GM12878 (cell line): ENCODE data around the gene PCIF1. TPM values are rescaled to one million over a fixed set of nuclear protein-coding genes. Genes with fewer than 3 reads are reported as not detected.
A peak's percentile ranks its signal among the peaks of the same experiment; 100 is the strongest.

Experiments used
- BHLHE40 ChIP-seq, 2 experiments: fragments of 450-650 bp in 1 of 2; IDR thresholded peaks; 2 replicates each; pipeline ENCODE4 v1.6.1; 2011 to 2017; ENCODE audit warnings: low read depth in 2 of 2, borderline replicate concordance in 1 of 2, improper control_type of control experiment in 1 of 2, low read length in 1 of 2, mild to moderate bottlenecking in 1 of 2
- CBX3 ChIP-seq: fragments of 200-600 bp; sonication (generic); IDR thresholded peaks from 2 replicates; pipeline ENCODE4 v1.6.1; 2016; ENCODE audit warnings: low read depth, borderline replicate concordance
- DPF2 ChIP-seq: fragments of 450-650 bp; IDR thresholded peaks from 2 replicates; pipeline ENCODE4 v1.6.1; 2017; ENCODE audit warnings: mild to moderate bottlenecking
- EED ChIP-seq: sonication (generic); IDR thresholded peaks from 2 replicates; pipeline ENCODE4 v1.6.1; 2016; ENCODE audit warnings: antibody characterized with exemption, low read depth
- FOXK2 ChIP-seq: fragments of 450-650 bp; IDR thresholded peaks from 2 replicates; pipeline ENCODE4 v1.6.1; 2017; ENCODE audit warnings: mild to moderate bottlenecking, moderate library complexity
- GABPA ChIP-seq: IDR thresholded peaks from 2 replicates; pipeline ENCODE4 v1.6.1; 2014; ENCODE audit warnings: antibody characterized with exemption, low read depth, mild to moderate bottlenecking, inconsistent platforms
- IRF4 ChIP-seq: IDR thresholded peaks from 2 replicates; pipeline ENCODE4 v1.6.1; 2011; ENCODE audit warnings: low read depth, low read length
- JUNB ChIP-seq: IDR thresholded peaks from 2 replicates; pipeline ENCODE4 v1.6.1; 2016; ENCODE audit warnings: antibody characterized with exemption, mild to moderate bottlenecking
- JUND ChIP-seq: IDR thresholded peaks from 2 replicates; pipeline ENCODE4 v1.6.1; 2012; ENCODE audit warnings: low read depth, mild to moderate bottlenecking, low read length, improper control_type of control experiment, moderate library complexity
- MYB ChIP-seq: fragments of 150-350 bp; IDR thresholded peaks from 2 replicates; pipeline ENCODE4 v1.6.1; 2014; ENCODE audit warnings: mild to moderate bottlenecking, low read depth, low read length, borderline replicate concordance
- NKRF ChIP-seq: fragments of 450-650 bp; conservative IDR thresholded peaks from 2 replicates; pipeline ENCODE4 v1.6.1; 2017; ENCODE audit warnings: mild to moderate bottlenecking, moderate library complexity
- PAX8 ChIP-seq: fragments of 450-650 bp; IDR thresholded peaks from 2 replicates; pipeline ENCODE4 v1.6.1; 2017; ENCODE audit warnings: mild to moderate bottlenecking, moderate library complexity
- POLR2A ChIP-seq: IDR thresholded peaks from 2 replicates; pipeline ENCODE4 v1.6.1; 2011; ENCODE audit warnings: low read depth, mild to moderate bottlenecking, low read length
- PRDM15 ChIP-seq: fragments of 450-650 bp; formaldehyde crosslinking; IDR thresholded peaks from 2 replicates; pipeline ENCODE4 v1.4.0; 2020; ENCODE audit warnings: mild to moderate bottlenecking, moderate library complexity
- RB1 ChIP-seq: fragments of 450-650 bp; formaldehyde crosslinking; IDR thresholded peaks from 2 replicates; pipeline ENCODE4 v1.6.1; 2017; ENCODE audit warnings: mild to moderate bottlenecking, borderline replicate concordance
- RBBP5 ChIP-seq: fragments of 200-600 bp; sonication (generic); conservative IDR thresholded peaks from 2 replicates; pipeline ENCODE4 v1.6.1; 2016
- SIN3A ChIP-seq: IDR thresholded peaks from 2 replicates; pipeline ENCODE4 v1.6.1; 2012; ENCODE audit warnings: low read depth, low read length, improper control_type of control experiment
- SUPT20H ChIP-seq: IDR thresholded peaks from 2 replicates; pipeline ENCODE4 v1.6.1; 2011; ENCODE audit warnings: low read depth, mild to moderate bottlenecking, low read length, moderate library complexity, borderline replicate concordance; ENCODE audit not compliant: control insufficient read depth
- ZBTB33 ChIP-seq: fragments of 450-650 bp; IDR thresholded peaks from 2 replicates; pipeline ENCODE4 v1.6.1; 2017; ENCODE audit warnings: mild to moderate bottlenecking
- polyA plus RNA-seq, 11 experiments: library from polyadenylated mRNA; depleted of rRNA in 4 of 11; unstranded in 6 of 11; stranded (reverse) in 5 of 11; fragments of >200 nt; fragmentation: Nextera tagmentation in 4 of 11; fragmentation: Illumina TruSeq in 1 of 11; extraction: Ambion mirVana in 4 of 11; extraction: Trizol in 1 of 11; gene quantifications; 1 replicate in 1 of 11; 2 replicates in 10 of 11; pipeline versions ENCODE4 v1.2.1 to v1.2.3, GENCODE V29; 2011 to 2016; ENCODE audit warnings: inconsistent platforms in 2 of 11, missing spikeins in 2 of 11, low read depth in 1 of 11
- total RNA-seq, 4 experiments: library from RNA; depleted of rRNA in 3 of 4; stranded (reverse); fragments of >200 nt in 3 of 4; fragmentation: Illumina TruSeq in 1 of 4; extraction: Trizol in 1 of 4; gene quantifications; 2 replicates each; pipeline versions ENCODE4 v1.2.1 to v1.2.3, GENCODE V29; 2013 to 2021
- TF ChIP-seq, protein P1 (sequence below): fragments of 450-650 bp; IDR thresholded peaks from 2 replicates; pipeline ENCODE4 v1.6.1; 2018; ENCODE audit warnings: mild to moderate bottlenecking, low read depth, moderate library complexity; ENCODE audit not compliant: partially characterized antibody

The PCIF1 gene
- total and polyA plus RNA-seq, 10 of the 15 experiments (the other 5 are each of a cell fraction or from before 2014, with no cell fraction given): 8.4 to 32.9 (median 17.6) TPM

DNA sequence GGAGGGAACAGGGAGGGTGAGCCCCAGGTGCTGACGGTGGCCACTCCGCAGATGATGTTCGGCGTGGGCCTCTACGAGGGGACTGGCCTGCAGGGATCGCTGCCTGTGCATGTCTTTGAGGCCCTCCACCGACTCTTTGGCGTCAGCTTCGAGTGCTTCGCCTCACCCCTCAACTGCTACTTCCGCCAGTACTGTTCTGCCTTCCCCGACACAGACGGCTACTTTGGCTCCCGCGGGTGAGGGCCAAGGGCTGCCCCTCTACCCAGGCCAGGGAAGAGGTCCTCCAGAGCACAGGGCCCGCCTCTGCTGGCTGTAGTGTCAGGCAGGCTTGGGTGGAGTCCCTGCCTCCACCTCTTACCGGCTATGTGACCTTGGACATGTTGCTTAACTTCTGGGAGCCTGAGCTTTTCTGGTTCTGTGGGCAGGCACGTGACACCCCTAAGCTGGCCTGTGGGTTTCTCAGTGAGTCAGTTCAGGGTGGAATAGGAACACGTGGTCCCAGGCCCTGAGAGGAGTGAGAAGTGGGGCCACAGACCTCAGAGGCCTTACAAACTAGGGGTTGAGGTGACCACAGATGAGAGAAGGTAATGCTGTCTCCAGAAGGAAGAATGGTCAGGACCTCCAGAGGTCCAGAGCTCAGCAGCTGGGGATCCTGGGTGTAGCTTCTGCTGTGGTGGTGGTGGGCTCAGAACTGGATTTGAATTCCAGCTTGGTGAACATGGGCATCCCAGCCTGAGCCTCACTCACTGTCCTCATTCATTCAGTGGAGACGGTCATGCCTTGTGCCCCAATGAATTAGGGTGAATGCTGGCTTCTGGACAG lies 11.9 kb downstream of the PCIF1 start (continued):
- TF ChIP-seq, protein P1, sequence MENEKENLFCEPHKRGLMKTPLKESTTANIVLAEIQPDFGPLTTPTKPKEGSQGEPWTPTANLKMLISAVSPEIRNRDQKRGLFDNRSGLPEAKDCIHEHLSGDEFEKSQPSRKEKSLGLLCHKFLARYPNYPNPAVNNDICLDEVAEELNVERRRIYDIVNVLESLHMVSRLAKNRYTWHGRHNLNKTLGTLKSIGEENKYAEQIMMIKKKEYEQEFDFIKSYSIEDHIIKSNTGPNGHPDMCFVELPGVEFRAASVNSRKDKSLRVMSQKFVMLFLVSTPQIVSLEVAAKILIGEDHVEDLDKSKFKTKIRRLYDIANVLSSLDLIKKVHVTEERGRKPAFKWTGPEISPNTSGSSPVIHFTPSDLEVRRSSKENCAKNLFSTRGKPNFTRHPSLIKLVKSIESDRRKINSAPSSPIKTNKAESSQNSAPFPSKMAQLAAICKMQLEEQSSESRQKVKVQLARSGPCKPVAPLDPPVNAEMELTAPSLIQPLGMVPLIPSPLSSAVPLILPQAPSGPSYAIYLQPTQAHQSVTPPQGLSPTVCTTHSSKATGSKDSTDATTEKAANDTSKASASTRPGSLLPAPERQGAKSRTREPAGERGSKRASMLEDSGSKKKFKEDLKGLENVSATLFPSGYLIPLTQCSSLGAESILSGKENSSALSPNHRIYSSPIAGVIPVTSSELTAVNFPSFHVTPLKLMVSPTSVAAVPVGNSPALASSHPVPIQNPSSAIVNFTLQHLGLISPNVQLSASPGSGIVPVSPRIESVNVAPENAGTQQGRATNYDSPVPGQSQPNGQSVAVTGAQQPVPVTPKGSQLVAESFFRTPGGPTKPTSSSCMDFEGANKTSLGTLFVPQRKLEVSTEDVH: no peak
- TF ChIP-seq POLR2A (peak; percentile 39), SIN3A (no peak), RBBP5 (no peak), PAX8 (no peak), EED (no peak), RB1 (no peak), IRF4 (no peak), GABPA (no peak), PRDM15 (no peak), JUND (no peak), NKRF (no peak), DPF2 (no peak), CBX3 (no peak), JUNB (no peak), FOXK2 (no peak), ZBTB33 (no peak), MYB (no peak), BHLHE40 (IDR thresholded peaks at IDR 0.05; ENCODE audit: borderline replicate concordance in 1 of 2, low read depth in 2 of 2, low read length in 1 of 2) (peak; percentile 82 to 84; a peak in 3 of 4 replicates), SUPT20H (no peak)
